H1 (cell line): ENCODE data around the gene SMU1. TPM values are rescaled to one million over a fixed set of nuclear protein-coding genes. Genes with fewer than 3 reads are reported as not detected.

Experiments
- CHD7 ChIP-seq: fragments of 300-600 bp; sonication (generic); IDR thresholded peaks from 2 replicates; pipeline ENCODE4 v1.7.1; 2012; ENCODE audit warnings: low read length, moderate library complexity, mild to moderate bottlenecking, inconsistent platforms; ENCODE audit not compliant: insufficient replicate concordance
- CREB1 ChIP-seq: IDR thresholded peaks from 2 replicates; pipeline ENCODE4 v1.6.1; 2012; ENCODE audit warnings: inconsistent platforms
- EGR1 ChIP-seq: IDR thresholded peaks from 2 replicates; pipeline ENCODE4 v1.6.1; 2011; ENCODE audit warnings: low read depth, low read length, borderline replicate concordance
- KDM4A ChIP-seq: IDR thresholded peaks from one replicate; pipeline ENCODE4 v1.7.1; 2012; ENCODE audit warnings: low read depth, mild to moderate bottlenecking, moderate library complexity, low read length, inconsistent platforms; ENCODE audit not compliant: severe bottlenecking
- polyA plus RNA-seq, 7 experiments: library from polyadenylated mRNA; depleted of rRNA in 3 of 7; stranded (reverse) in 5 of 7; unstranded in 2 of 7; fragments of >200 nt in 5 of 7; fragments of 200-250 nt in 2 of 7; gene quantifications; 1 replicate in 5 of 7; 2 replicates in 1 of 7; 4 replicates in 1 of 7; pipeline versions ENCODE4 v1.2.1 to v1.2.3, GENCODE V29; 2011 to 2013; ENCODE audit warnings: missing spikeins in 2 of 7, mixed read lengths in 2 of 7
- total RNA-seq: library from RNA; stranded (reverse); fragmentation: NEBNext Ultra II Directional; extraction: Animal tissue kit (Norgen Biotek cat#: 25700); gene quantifications from 2 replicates; pipeline ENCODE4 v1.2.1, GENCODE V29; 2021

Gene SMU1
- total and polyA plus RNA-seq, 2 of the 8 experiments (the other 6 are each of a cell fraction or from before 2014, with no cell fraction given): 8.4 to 26.0 TPM

GRCh38 chr9:33117306-33117705, 40.8 kb upstream of the SMU1 start (continued):
- TF ChIP-seq CHD7 (no peak), CREB1 (no peak), EGR1 (no peak), KDM4A (no peak)
